Heart left ventricle (tissue), 16 donors: ENCODE data around the gene DGKB. TPM values are rescaled to one million over a fixed set of nuclear protein-coding genes. Genes with fewer than 3 reads are reported as not detected.

Experiments used
- ATAC-seq, 4 donors: fragments of 200-7000 bp; cut with Tn5 transposase; one replicate each; pipeline ENCODE4 v1.9.1; 2020 to 2022; ENCODE audit warnings: moderate library complexity in 4 of 4, mild to moderate bottlenecking in 3 of 4, moderate number of reproducible peaks in 1 of 4
- DNase-seq, 5 donors: peaks; one replicate each; pipeline ENCODE4 v3.0.0-alpha.2; 2020
- H3K27ac ChIP-seq, 12 donors: fragments of 200-600 bp; sonication (generic) in 4 of 12; one replicate each; pipeline versions ENCODE4 v1.5.0 to v1.8.0; 2016 to 2022; ENCODE audit warnings: mild to moderate bottlenecking in 2 of 12
- H3K27me3 ChIP-seq, 9 donors: fragments of 200-600 bp; sonication (generic) in 2 of 9; one replicate each; pipeline versions ENCODE4 v1.5.1 to v1.8.0; 2016 to 2022; ENCODE audit warnings: mild to moderate bottlenecking in 3 of 9
- H3K36me3 ChIP-seq, 9 donors: fragments of 200-600 bp; sonication (generic) in 2 of 9; one replicate each; pipeline versions ENCODE4 v1.5.0 to v1.8.0; 2018 to 2022; ENCODE audit warnings: mild to moderate bottlenecking in 2 of 9
- H3K4me1 ChIP-seq, 12 donors: fragments of 200-600 bp; sonication (generic) in 4 of 12; one replicate each; pipeline versions ENCODE4 v1.5.0 to v1.8.0; 2016 to 2022; ENCODE audit warnings: mild to moderate bottlenecking in 3 of 12
- H3K4me3 ChIP-seq, 12 donors: fragments of 200-600 bp; sonication (generic) in 4 of 12; one replicate each; pipeline versions ENCODE4 v1.5.0 to v1.8.0; 2017 to 2022; ENCODE audit warnings: mild to moderate bottlenecking in 9 of 12, moderate library complexity in 4 of 12
- H3K9me3 ChIP-seq, 12 donors: fragments of 200-600 bp; sonication (generic) in 4 of 12; one replicate each; pipeline versions ENCODE4 v1.5.0 to v1.8.0; 2016 to 2022; ENCODE audit warnings: mild to moderate bottlenecking in 1 of 12
- POLR2A ChIP-seq, 2 donors: fragments of 450-650 bp; IDR thresholded peaks; one replicate each; pipeline ENCODE4 v1.6.1; 2017; ENCODE audit warnings: antibody characterized with exemption in 2 of 2, mild to moderate bottlenecking in 2 of 2, moderate library complexity in 2 of 2
- WGBS, 4 donors: extraction: QIAGEN DNeasy Blood & Tissue Kit in 2 of 4; methylation state at CpG; one replicate each; pipeline versions ENCODE4 v1.1.5 to v1.1.7; 2013 to 2018; 5-methylcytosine and 5-hydroxymethylcytosine counted together
- intact Hi-C, 10 donors: fragments of 100-400 bp; cut with DNase I; formaldehyde crosslinking; loops; one replicate each; pipeline versions ENCODE4 v1.11.1 to v1.14.2; 2022
- polyA plus RNA-seq, 2 donors: library from polyadenylated mRNA; stranded (reverse); fragments of 200-250 nt; gene quantifications; one replicate each; pipeline ENCODE4 v1.2.3, GENCODE V29; 2013
- total RNA-seq, 9 donors: library from RNA; depleted of rRNA in 2 of 9; stranded (reverse); fragments of >200 nt in 2 of 9; fragmentation: NEBNext Ultra II Directional in 3 of 9; extraction: Animal tissue kit (Norgen Biotek cat#: 25700) in 3 of 9; gene quantifications; one replicate each; pipeline versions ENCODE4 v1.1.0 to v1.2.4, GENCODE V29; 2016 to 2023
- TF ChIP-seq, protein P1 (sequence below), 12 donors: fragments of 200-600 bp; sonication (generic) in 4 of 12; IDR thresholded peaks; one replicate each; pipeline versions ENCODE4 v1.5.0 to v1.8.0; 2018 to 2022; ENCODE audit warnings: antibody characterized with exemption in 12 of 12, mild to moderate bottlenecking in 5 of 12
- donor health status: ischemic (EF 13 %, LVEDD 7.1; RV severe dilation, severe dysfunction).
- donor health status: healthy with polysubstance abuse.
- donor health status: DM: no; HTN: yes; CAD: no.
- donor health status: DM: no; HTN: no; CAD: no.
- donor health status: ischemic (EF 25% LVEDD 6.9; RV normal size, moderate dysfunction).
- donor health status: ischemic (EF 25% LVEDD 5.7; RV mildly dilated, moderate dysfunction).
- donor health status: healthy.
- donor health status: DM: yes; HTN: yes; CAD: no.
- donor health status: ischemic (EF 35%, LVEDD 5.7; RV mildly dilated, moderate dysfunction).
- donor health status: nonischemic (EF 11% LVEDD 7.7; RV severe dilation, severe dysfunction).
- donor health status: DM: yes; HTN: yes; CAD: no.
- donor health status: PGD.
- donor health status: ischemic (EF 29% LVEDD 5.4; RV normal size, mild dysfunction).
- donor health status: nonischemic (EF 23%, LVEDD 6.1; RV moderate dilation, normal function).

Gene DGKB
- total and polyA plus RNA-seq, 11 donors: 0.08 to 1.6 (median 0.47) TPM; not detected in 1

DNA sequence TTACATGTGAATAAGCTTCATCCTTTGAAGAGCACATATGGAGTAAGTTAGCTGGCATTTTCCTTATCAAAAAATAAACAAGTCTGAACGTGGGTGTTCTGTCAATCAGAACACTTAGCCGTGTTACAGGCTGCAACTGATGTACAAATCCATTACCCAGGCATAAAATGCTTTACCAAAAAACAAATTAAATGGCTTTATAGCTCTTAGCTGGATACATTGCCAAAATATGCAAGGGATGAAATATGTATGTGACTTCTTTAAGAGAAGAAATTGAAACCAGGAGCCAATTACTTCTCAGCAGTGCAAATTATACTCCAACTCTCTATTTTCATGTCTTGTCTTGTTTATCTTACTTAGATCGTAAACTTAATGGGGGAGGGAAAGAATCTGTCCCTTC is 214.8 kb downstream of the DGKB start:
- WGBS, 4 donors: 27 to 31% (median 29%) methylated on average over 3 of the region's 3 CpGs

DNA sequence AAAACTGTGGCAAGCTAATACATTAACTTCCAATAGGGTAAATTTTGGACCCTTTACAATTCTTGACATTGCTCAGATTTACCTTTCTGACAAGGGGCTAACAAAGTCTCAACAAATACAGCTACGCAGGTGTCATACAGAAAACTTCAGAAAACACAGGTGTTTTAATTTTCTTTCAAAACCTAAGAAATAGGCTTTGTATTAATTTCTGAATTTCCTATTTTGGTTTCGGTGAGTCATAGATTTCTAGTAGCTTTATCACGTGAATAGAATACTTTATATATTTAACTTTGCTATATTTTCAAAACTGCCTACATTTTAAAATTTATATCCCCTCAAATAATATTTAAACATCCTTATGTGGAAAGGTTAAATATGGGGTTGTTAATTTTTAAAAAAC is 215.3 kb downstream of the DGKB start:
- ATAC-seq (no peak), DNase-seq (no peak)
- 81 to 93% (median 88%) methylated on average over 3 of the region's 3 CpGs for WGBS, 4 donors
- TF ChIP-seq, protein P1, sequence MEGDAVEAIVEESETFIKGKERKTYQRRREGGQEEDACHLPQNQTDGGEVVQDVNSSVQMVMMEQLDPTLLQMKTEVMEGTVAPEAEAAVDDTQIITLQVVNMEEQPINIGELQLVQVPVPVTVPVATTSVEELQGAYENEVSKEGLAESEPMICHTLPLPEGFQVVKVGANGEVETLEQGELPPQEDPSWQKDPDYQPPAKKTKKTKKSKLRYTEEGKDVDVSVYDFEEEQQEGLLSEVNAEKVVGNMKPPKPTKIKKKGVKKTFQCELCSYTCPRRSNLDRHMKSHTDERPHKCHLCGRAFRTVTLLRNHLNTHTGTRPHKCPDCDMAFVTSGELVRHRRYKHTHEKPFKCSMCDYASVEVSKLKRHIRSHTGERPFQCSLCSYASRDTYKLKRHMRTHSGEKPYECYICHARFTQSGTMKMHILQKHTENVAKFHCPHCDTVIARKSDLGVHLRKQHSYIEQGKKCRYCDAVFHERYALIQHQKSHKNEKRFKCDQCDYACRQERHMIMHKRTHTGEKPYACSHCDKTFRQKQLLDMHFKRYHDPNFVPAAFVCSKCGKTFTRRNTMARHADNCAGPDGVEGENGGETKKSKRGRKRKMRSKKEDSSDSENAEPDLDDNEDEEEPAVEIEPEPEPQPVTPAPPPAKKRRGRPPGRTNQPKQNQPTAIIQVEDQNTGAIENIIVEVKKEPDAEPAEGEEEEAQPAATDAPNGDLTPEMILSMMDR (IDR thresholded peaks at IDR 0.05): no peak
- no peak for TF ChIP-seq POLR2A (IDR thresholded peaks at IDR 0.05)
- Histone ChIP-seq H3K36me3 (no peaks in the 10 kb centered on the region), H3K27me3 (peaks cover 0 to 3% (median 0%) of the 10 kb centered on the region in 9 donors), H3K9me3 (no peaks in the 10 kb centered on the region), H3K27ac (no peak overlapping the region), H3K4me1 (peaks cover 0 to 23% (median 0%) of the 10 kb centered on the region in 12 donors), H3K4me3 (no peak overlapping the region)
- intact Hi-C loops: no loop called here

More for the DNA sequence above, 214.8 kb downstream of the DGKB start:
- H3K9me3 ChIP-seq: no peaks in the 10 kb centered on the region
- peak in 1 of 4 donors; percentile 36 for ATAC-seq
- H3K36me3 ChIP-seq: no peaks in the 10 kb centered on the region
- intact Hi-C loops: no loop called here
- H3K27ac ChIP-seq: no peak overlapping the region
- no peak overlapping the region for H3K4me3 ChIP-seq
- no peak for DNase-seq
- TF ChIP-seq, protein P1 (IDR thresholded peaks at IDR 0.05): no peak
- no peak for TF ChIP-seq POLR2A (IDR thresholded peaks at IDR 0.05)
- H3K27me3 ChIP-seq: peaks cover 0 to 3% (median 0%) of the 10 kb centered on the region in 9 donors
- H3K4me1 ChIP-seq: peaks cover 0 to 23% (median 0%) of the 10 kb centered on the region in 12 donors

DNA sequence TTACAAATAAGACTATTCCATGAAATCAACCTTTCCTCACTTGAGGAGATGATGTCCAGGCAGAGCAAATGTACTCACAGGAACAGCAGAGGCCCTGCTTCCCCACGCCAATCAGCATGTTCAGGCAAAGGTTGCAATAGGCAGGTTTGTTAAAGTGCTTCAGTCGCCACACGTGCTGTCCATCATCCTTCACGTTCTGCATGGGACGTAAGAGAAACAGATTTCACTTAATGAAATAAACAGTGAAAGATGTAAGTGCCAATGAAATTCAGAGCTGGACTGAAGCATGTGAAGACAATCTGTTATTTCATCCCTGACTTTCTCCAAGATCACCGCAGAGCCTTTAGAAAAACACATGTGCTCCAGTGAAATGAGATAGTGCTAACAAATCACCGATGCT is 217.4 kb downstream of the DGKB start:
- Histone ChIP-seq H3K27me3 (no peaks in the 10 kb centered on the region), H3K9me3 (no peaks in the 10 kb centered on the region), H3K36me3 (no peaks in the 10 kb centered on the region), H3K4me3 (no peak overlapping the region), H3K27ac (no peak overlapping the region), H3K4me1 (peaks cover 0 to 11% (median 0%) of the 10 kb centered on the region in 12 donors)
- TF ChIP-seq, protein P1 (IDR thresholded peaks at IDR 0.05): no peak
- no peak for TF ChIP-seq POLR2A (IDR thresholded peaks at IDR 0.05)
- WGBS, 4 donors: 59 to 73% (median 67%) methylated on average over 7 of the region's 7 CpGs
- intact Hi-C loops: no loop called here
- no peak for ATAC-seq
- DNase-seq: no peak

DNA sequence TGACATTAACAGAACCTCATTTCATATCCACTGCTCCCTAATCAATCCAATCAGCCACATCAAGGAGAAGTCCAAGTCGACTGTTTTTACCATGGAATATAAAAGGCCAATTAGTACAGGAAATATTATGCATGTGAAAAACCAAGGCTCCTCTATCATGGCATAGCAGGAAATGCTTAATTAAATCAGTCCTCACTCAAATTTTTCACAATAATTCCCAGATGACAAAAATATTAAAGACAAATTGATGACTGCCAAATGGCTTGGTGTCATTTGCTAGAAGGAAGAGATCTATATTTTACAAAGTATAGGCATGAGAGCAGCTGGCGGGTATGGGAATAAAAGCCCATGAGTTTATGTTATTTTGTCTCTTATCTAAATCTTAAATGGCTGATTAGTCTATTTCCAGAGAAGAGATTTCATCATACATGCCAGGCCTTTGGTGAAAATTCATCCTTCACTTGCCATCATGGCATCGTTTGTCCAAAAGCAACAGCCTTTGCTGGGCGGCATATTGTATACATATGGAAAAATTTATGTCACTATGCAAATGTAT is 219.6 kb downstream of the DGKB start:
- Histone ChIP-seq H3K9me3 (no peaks in the 10 kb centered on the region), H3K4me1 (peaks cover 0 to 5% (median 0%) of the 10 kb centered on the region in 12 donors), H3K27ac (no peak overlapping the region), H3K4me3 (no peak overlapping the region), H3K27me3 (no peaks in the 10 kb centered on the region), H3K36me3 (no peaks in the 10 kb centered on the region)
- 86 to 93% (median 89%) methylated on average over 4 of the region's 4 CpGs for WGBS, 4 donors
- TF ChIP-seq POLR2A (IDR thresholded peaks at IDR 0.05): no peak
- TF ChIP-seq, protein P1 (IDR thresholded peaks at IDR 0.05): no peak
- intact Hi-C loops: no loop called here
- ATAC-seq (no peak), DNase-seq (no peak)
